Measurements from ENCODE around the gene TMEM97. TPM values are rescaled to one million over a fixed set of nuclear protein-coding genes. Genes with fewer than 3 reads are reported as not detected.
A peak's percentile ranks its signal among the peaks of the same experiment; 100 is the strongest.
"Not testable (repeated sequence)": the region's sequence is repeated elsewhere in the genome, so short reads cannot be mapped to it uniquely, and the experiment has no call there.

Gene TMEM97
- total RNA-seq, 1 donor from 2014 or later: 65.7 TPM

GRCh38 chr17:28338056-28338768 is 19.2 kb downstream of the TMEM97 start:
- no peak for DNase-seq (ENCODE audit: low spot score)

- DNase-seq (ENCODE audit: low spot score): not testable (repeated sequence)
Observed at GRCh38 chr17:28338769-28339212, 19.8 kb downstream of the TMEM97 start.

- no peak for DNase-seq (ENCODE audit: low spot score)
Observed at GRCh38 chr17:28339431-28339830, 20.4 kb downstream of the TMEM97 start.

GRCh38 chr17:28340374-28340773 is 21.4 kb downstream of the TMEM97 start:
- no peak for DNase-seq (ENCODE audit: low spot score)

- DNase-seq (ENCODE audit: low spot score): no peak
Observed at GRCh38 chr17:28341516-28341915, 22.5 kb downstream of the TMEM97 start.

GRCh38 chr17:28342313-28342712 is 23.3 kb downstream of the TMEM97 start:
- DNase-seq (ENCODE audit: low spot score): no peak

- DNase-seq (ENCODE audit: low spot score): no peak
Observed at GRCh38 chr17:28343491-28343932, 24.5 kb downstream of the TMEM97 start.

GRCh38 chr17:28344011-28344410 is 25.0 kb downstream of the TMEM97 start:
- no peak for DNase-seq (ENCODE audit: low spot score)

- no peak for DNase-seq (ENCODE audit: low spot score)
Observed at GRCh38 chr17:28344435-28344901, 25.5 kb downstream of the TMEM97 start.

GRCh38 chr17:28345419-28346198 is 26.6 kb downstream of the TMEM97 start:
- DNase-seq (ENCODE audit: low spot score): no peak

- no peak for DNase-seq (ENCODE audit: low spot score)
Observed at GRCh38 chr17:28346199-28346580, 27.2 kb downstream of the TMEM97 start.

GRCh38 chr17:28346746-28347246 is 27.8 kb downstream of the TMEM97 start:
- peak; percentile 36 for DNase-seq (ENCODE audit: low spot score)

GRCh38 chr17:28347261-28347891 is 28.4 kb downstream of the TMEM97 start:
- DNase-seq (ENCODE audit: low spot score): peak; percentile 44

GRCh38 chr17:28348979-28349378 is 30.0 kb downstream of the TMEM97 start:
- DNase-seq (ENCODE audit: low spot score): no peak

- DNase-seq (ENCODE audit: low spot score): no peak
Observed at GRCh38 chr17:28350271-28350670, 31.3 kb downstream of the TMEM97 start.

GRCh38 chr17:28357061-28357900 is 38.3 kb downstream of the TMEM97 start, which contains the start of gene POLDIP2:
POLDIP2 (minus strand) TSS chr17:28357527; CDS start chr17:28357448, 79 bp downstream.
- DNase-seq (ENCODE audit: low spot score): peak; percentile 97

GRCh38 chr17:28357901-28358197 is 38.8 kb downstream of the TMEM97 start:
- no peak for DNase-seq (ENCODE audit: low spot score)

GRCh38 chr17:28363186-28363585 is 44.2 kb downstream of the TMEM97 start:
- DNase-seq (ENCODE audit: low spot score): no peak

- DNase-seq (ENCODE audit: low spot score): no peak
Observed at GRCh38 chr17:28363776-28364650, 45.0 kb downstream of the TMEM97 start.

GRCh38 chr17:28364665-28365363 is 45.8 kb downstream of the TMEM97 start, which contains the start of gene SEBOX:
SEBOX (minus strand) TSS chr17:28365199; CDS start chr17:28365151, 48 bp downstream.
- no peak for DNase-seq (ENCODE audit: low spot score)
